Fibroblast of the aortic adventitia (primary cell): ENCODE data around the gene CLCNKB. TPM values are rescaled to one million over a fixed set of nuclear protein-coding genes. Genes with fewer than 3 reads are reported as not detected.
A peak's percentile ranks its signal among the peaks of the same experiment; 100 is the strongest.
"Not testable (repeated sequence)": the region's sequence is repeated elsewhere in the genome, so short reads cannot be mapped to it uniquely, and the experiment has no call there.

ENCODE experiments used
- DNase-seq: peaks from one replicate; pipeline ENCODE4 v3.0.0-alpha.2; 2010; ENCODE audit warnings: low read depth
- H3K4me3 ChIP-seq: 2 replicates; pipeline ENCODE4 v1.5.1; 2011; ENCODE audit warnings: low read depth, mild to moderate bottlenecking, control low read depth, low read length, moderate library complexity
- total RNA-seq: library from RNA; depleted of rRNA; stranded (reverse); fragments of >200 nt; gene quantifications from 2 replicates; pipeline ENCODE4 v1.2.3, GENCODE V29; 2012; ENCODE audit warnings: low replicate concordance
- TF ChIP-seq, protein P1 (sequence below): IDR thresholded peaks from 2 replicates; pipeline ENCODE4 v1.5.1; 2011; ENCODE audit warnings: mild to moderate bottlenecking, low read length, control low read depth, inconsistent platforms; ENCODE audit not compliant: insufficient read depth

The CLCNKB gene
- total RNA-seq, 1 donor, result not detected

DNA sequence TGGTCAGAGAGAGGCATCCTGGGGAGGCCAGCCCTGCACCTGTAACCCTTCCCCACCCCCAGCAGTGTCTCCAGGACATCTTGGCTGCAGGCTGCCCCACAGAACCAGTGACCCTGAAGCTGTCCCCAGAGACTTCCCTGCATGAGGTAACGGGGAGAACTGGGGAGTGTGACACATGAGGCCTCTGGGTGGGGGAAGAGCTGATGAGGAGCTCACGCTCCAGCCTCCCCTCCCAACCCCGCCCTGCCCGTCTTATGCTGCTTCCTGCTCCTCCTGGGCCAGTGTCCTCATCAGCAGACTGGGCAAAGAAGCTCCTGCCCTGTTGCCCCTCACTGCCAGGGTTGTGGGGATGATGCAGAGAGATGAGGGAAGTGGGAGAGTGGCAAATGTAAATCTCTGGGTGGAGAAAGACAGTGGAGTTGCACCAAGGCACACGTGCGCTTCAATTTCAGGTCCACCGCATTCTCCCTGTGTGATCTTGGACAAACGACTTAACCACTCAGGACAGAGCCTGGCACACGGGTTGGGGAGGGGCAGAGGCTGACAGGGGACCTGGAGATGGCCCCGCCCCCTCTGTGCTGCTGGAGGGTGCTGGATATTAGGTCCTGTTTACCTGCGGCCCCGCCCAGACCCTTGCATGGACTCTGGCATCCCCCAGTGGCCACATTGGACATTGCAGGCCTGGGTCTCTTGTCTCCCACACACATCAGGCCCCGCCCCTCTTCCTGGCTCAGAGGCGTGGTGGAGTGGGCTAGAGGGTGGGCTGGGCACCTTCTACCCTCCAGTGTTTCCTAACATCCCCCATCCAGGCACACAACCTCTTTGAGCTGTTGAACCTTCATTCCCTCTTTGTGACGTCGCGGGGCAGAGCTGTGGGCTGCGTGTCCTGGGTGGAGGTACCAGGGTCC, 12.3 kb downstream of the CLCNKB start:
- TF ChIP-seq, protein P1, sequence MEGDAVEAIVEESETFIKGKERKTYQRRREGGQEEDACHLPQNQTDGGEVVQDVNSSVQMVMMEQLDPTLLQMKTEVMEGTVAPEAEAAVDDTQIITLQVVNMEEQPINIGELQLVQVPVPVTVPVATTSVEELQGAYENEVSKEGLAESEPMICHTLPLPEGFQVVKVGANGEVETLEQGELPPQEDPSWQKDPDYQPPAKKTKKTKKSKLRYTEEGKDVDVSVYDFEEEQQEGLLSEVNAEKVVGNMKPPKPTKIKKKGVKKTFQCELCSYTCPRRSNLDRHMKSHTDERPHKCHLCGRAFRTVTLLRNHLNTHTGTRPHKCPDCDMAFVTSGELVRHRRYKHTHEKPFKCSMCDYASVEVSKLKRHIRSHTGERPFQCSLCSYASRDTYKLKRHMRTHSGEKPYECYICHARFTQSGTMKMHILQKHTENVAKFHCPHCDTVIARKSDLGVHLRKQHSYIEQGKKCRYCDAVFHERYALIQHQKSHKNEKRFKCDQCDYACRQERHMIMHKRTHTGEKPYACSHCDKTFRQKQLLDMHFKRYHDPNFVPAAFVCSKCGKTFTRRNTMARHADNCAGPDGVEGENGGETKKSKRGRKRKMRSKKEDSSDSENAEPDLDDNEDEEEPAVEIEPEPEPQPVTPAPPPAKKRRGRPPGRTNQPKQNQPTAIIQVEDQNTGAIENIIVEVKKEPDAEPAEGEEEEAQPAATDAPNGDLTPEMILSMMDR, result peak; percentile 99
- peak; percentile 75 for DNase-seq
- no peak overlapping the region for H3K4me3 ChIP-seq

DNA sequence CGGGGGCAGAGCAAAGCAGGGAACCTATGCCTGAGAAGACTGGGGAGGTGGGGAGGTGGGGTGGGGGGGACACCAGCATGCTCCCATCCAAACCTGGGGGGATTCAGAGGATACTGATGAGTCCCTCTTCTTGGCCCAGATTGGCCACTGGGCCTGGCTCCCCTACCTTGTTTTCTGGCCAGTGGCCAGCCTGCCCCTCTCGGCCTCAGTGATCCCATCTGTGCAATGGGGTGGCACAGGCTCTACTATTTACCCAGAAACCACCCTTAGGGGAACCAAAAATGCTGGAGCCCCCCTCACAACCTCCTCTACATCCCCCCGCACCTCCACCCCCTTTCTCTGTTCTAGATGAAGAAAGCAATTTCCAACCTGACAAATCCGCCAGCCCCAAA, 12.9 kb downstream of the CLCNKB start:
- not testable (repeated sequence) for DNase-seq, H3K4me3 ChIP-seq

GRCh38 chr1:16057314-16057915, 13.8 kb downstream of the CLCNKB start:
- DNase-seq, H3K4me3 ChIP-seq: not testable (repeated sequence)

DNA sequence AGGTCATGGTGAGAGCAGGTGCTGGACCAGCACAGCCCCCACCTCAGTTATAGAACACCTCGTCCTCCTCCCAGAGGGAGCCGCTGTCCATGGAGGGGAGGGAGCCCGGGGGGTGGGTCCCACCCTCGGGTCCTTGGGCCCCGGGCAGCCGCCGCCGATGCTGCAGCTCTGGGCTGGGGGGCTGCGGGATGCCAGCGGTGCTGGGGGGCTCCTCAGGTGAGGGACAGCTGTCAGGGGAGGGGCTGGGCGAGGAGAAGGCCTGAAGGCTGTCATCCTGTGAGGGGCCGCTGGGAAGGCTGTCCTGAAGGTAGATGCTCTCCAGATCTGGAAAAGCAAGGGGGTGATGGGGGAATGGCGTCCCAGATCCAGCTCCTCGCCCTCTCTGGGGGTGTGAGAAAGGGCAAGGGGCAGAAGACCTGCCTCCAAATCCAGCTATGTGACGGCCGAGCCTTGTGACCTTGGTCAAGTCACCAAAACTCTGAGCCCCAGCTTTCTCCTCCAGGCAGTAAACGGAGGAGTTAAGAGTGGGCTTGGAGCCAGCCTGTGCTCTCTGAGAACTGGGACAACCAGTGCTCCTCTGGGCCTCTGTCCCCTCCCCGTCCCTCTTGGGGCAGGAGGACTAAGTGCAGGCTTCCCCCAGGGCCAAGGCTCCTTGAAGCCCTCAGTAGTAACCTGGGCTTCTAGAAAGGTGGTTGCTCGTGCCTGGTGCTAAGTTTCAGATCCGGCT, 15.0 kb downstream of the CLCNKB start:
- DNase-seq, H3K4me3 ChIP-seq: not testable (repeated sequence)

- no peak for DNase-seq
- TF ChIP-seq, protein P1, result no peak
These were observed 17.7 kb downstream of the CLCNKB start for GRCh38 chr1:16061266-16061665.

DNA sequence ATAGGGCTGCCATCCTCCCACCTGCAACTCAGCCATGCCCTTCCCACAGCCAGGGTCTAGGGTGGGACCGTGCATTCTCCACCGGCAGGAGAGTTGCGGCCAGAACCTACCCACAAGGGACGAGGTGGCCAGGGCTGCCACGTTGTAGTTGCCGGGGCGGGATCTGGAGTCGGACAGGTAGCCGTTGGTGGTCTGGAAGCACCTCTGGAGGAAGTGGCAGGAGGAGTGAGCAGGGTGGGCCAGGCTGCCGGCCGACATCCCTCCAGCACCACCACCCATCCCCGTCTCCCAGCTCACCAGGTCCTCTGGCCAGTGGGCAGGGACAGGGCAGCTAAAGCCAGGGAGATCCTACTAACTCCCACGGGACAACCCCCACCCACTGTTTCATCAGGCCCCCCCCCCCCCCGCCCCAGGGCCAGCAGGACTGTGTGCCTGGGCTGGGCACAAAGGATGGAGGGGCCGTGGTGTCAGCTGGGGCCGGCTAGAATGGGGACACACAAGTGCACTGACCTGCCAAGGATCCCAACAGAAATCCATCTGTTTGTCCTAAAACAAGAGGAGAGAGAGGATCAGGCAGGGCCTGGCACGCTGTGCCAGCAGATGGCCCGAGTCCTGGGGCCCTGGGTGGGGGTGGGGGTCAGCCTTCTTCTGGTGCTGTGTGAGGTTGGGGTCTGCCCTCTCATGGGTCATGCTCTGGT, 18.6 kb downstream of the CLCNKB start:
- H3K4me3 ChIP-seq, DNase-seq: not testable (repeated sequence)

More at GRCh38 chr1:16061266-16061665, 17.7 kb downstream of the CLCNKB start:
- H3K4me3 ChIP-seq, result no peak overlapping the region

DNA sequence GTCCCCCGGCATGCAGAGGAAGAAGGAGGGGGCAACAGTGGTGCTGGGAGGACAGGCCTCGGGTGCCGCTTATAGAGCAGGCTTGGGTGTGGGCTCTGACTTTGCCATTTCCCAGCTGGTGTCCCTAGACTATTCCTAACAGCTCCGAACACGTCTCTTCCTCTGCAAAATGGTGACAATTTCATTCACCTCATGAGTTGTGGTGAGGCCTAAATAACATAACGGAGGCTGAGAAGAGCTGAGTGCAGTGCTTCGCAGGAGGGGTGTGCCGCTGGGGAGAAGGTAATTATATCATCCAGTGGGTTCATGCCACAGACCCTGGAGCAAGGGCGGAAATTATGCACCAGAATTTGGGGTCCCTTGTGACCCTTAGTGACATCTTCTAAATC, 19.1 kb downstream of the CLCNKB start:
- DNase-seq, H3K4me3 ChIP-seq: not testable (repeated sequence)

DNA sequence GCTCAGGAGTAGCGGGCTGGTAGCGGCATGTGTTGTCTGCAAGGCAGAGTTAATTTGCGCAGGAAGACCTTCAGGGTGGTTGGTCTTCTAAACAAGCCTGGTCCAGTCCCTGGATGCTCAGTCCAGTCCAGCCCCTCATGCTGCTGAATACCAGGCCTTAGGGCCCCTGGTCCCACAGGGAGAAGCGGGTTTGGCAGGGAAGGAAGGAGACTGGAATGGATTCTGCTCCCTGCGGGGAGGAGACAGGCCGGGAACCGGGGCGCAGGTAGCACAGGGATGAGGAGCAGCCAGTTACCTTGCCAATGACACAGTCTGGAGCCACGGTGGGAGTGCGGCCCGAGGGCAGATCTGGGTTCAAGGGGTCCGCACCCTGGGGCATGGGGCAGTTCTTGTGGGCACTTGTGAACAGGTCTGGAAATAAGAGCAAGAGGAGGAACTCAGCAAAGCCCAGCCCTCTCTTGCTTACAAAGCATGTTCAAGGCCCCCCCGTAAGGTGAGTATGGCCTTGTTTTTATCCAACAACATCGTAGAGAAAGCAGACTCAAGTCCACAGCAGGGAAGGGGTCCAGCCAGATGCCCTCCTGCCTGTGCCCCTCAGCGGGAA, 19.7 kb downstream of the CLCNKB start:
- TF ChIP-seq, protein P1, result no peak
- no peak overlapping the region for H3K4me3 ChIP-seq
- no peak for DNase-seq

GRCh38 chr1:16063921-16064320, 20.3 kb downstream of the CLCNKB start:
- DNase-seq, result no peak
- TF ChIP-seq, protein P1, result no peak
- H3K4me3 ChIP-seq, result no peak overlapping the region
